K562 (cell line): ENCODE measurements around the gene CALM3. TPM values are rescaled to one million over a fixed set of nuclear protein-coding genes. Genes with fewer than 3 reads are reported as not detected.

Source experiments
- ATAC-seq: fragments of 200-7000 bp; cut with Tn5 transposase; 3 replicates; pipeline ENCODE4 v1.9.1; 2020; ENCODE audit warnings: moderate library complexity
- BruUV-seq: library from RNA; stranded (reverse); fragments of 400-500 nt; replicated peaks from 2 replicates; lab custom pipeline; 2021; lab: Mats Ljungman, UMichigan
- CTCF ChIA-PET: fragments of 300-600 bp; formaldehyde crosslinking; extraction: SDS; loops from one replicate; lab custom pipeline; 2021; ENCODE audit warnings: low intra/inter-chr PET ratio; lab: Yijun Ruan, JAX
- POLR2A ChIA-PET: fragments of 300-600, 350-650 bp; sonication (Branson Sonifier 250); formaldehyde crosslinking; extraction: SDS; loops from one replicate; lab custom pipeline; 2021; ENCODE audit warnings: antibody characterized with exemption, inconsistent platforms; lab: Yijun Ruan, JAX
- DNase-seq, 4 experiments: peaks; one replicate each; pipeline versions ENCODE4 v3.0.0 to v3.0.0-alpha.2; 2011 to 2018; ENCODE audit warnings: low spot score in 3 of 4, mixed read lengths in 3 of 4; ENCODE audit errors: extremely low read depth in 1 of 4
- FAIRE-seq: peaks from 2 replicates; lab custom pipeline; 2011; peaks lifted over from hg19 to GRCh38; lab: Jason Lieb, UNC
- H2AFZ ChIP-seq: 2 replicates; pipeline ENCODE4 v1.6.0; 2011; ENCODE audit warnings: low read depth, low read length, control low read depth, inconsistent platforms
- H3K27ac ChIP-seq: fragments of 200-600 bp; 3 replicates; pipeline ENCODE4 v1.8.0; 2011; ENCODE audit warnings: low read depth, mild to moderate bottlenecking, control low read depth, inconsistent platforms, low read length, moderate library complexity, mixed read lengths; ENCODE audit errors: extremely low read depth
- H3K27me3 ChIP-seq, 2 experiments: fragments of 300-600 bp in 1 of 2; 2 replicates in 1 of 2; 3 replicates in 1 of 2; pipeline versions ENCODE4 v1.6.0 to v1.8.0; 2011; ENCODE audit warnings: inconsistent platforms in 2 of 2, low read length in 2 of 2, mild to moderate bottlenecking in 1 of 2, mixed read lengths in 1 of 2, moderate library complexity in 1 of 2; ENCODE audit not compliant: control insufficient read depth in 2 of 2, insufficient read depth in 2 of 2
- H3K36me3 ChIP-seq: fragments of 300-600 bp; 3 replicates; pipeline ENCODE4 v1.8.0; 2011; ENCODE audit warnings: mild to moderate bottlenecking, low read length, inconsistent platforms; ENCODE audit not compliant: control insufficient read depth, insufficient read depth
- H3K4me1 ChIP-seq, 2 experiments: fragments of 200-600 bp in 1 of 2; replicated peaks in 1 of 2; 2 replicates in 1 of 2; 3 replicates in 1 of 2; pipeline versions ENCODE4 v1.5.1 to v1.8.0; 2011; ENCODE audit warnings: inconsistent platforms in 2 of 2, low read length in 2 of 2, mild to moderate bottlenecking in 1 of 2, mixed read lengths in 1 of 2, moderate library complexity in 1 of 2; ENCODE audit not compliant: control insufficient read depth in 2 of 2, insufficient read depth in 2 of 2
- H3K4me2 ChIP-seq: 2 replicates; pipeline ENCODE4 v1.6.1; 2011; ENCODE audit warnings: low read length, control low read depth, inconsistent platforms, mixed read lengths; ENCODE audit not compliant: insufficient read depth
- H3K4me3 ChIP-seq: fragments of 200-600 bp; sonication (generic), shearing (Covaris generic); 2 replicates; pipeline ENCODE4 v1.5.1; 2016; ENCODE audit warnings: control low read depth, inconsistent platforms
- H3K79me2 ChIP-seq: fragments of 200-600 bp; 3 replicates; pipeline ENCODE4 v1.8.0; 2011; ENCODE audit warnings: low read length, inconsistent platforms; ENCODE audit not compliant: control insufficient read depth, insufficient read depth
- H3K9ac ChIP-seq, 2 experiments: 2 replicates each; pipeline versions ENCODE4 v1.6.0 to v1.6.1; 2011; ENCODE audit warnings: low read depth in 2 of 2, low read length in 2 of 2, control low read depth in 1 of 2, inconsistent platforms in 1 of 2, mild to moderate bottlenecking in 1 of 2, mixed read lengths in 1 of 2; ENCODE audit not compliant: insufficient read depth in 1 of 2
- H3K9me1 ChIP-seq: one replicate; pipeline ENCODE4 v1.6.0; 2011; ENCODE audit warnings: inconsistent platforms, mild to moderate bottlenecking, low read length, moderate library complexity; ENCODE audit not compliant: control insufficient read depth, insufficient read depth
- H3K9me3 ChIP-seq: replicated peaks from 2 replicates; pipeline ENCODE4 v1.5.1; 2011; ENCODE audit warnings: low read depth, low read length, inconsistent platforms; ENCODE audit not compliant: control insufficient read depth, insufficient read depth
- H4K20me1 ChIP-seq: replicated peaks from 2 replicates; pipeline ENCODE4 v1.6.1; 2011; ENCODE audit warnings: low read length, inconsistent platforms, mixed read lengths; ENCODE audit not compliant: control insufficient read depth, insufficient read depth
- ASH1L ChIP-seq: fragments of 450-650 bp; IDR thresholded peaks from 2 replicates; pipeline ENCODE4 v1.6.1; 2018; ENCODE audit warnings: borderline replicate concordance, mild to moderate bottlenecking, low read depth; ENCODE audit not compliant: partially characterized antibody
- CEBPB ChIP-seq: fragments of 450-650 bp; IDR thresholded peaks from 2 replicates; pipeline ENCODE4 v1.6.1; 2016; ENCODE audit warnings: missing genetic modification characterization, missing compliant biosample characterization
- CTBP1 ChIP-seq: fragments of 450-650 bp; IDR thresholded peaks from 2 replicates; pipeline ENCODE4 v1.6.1; 2016; ENCODE audit warnings: borderline replicate concordance
- DIDO1 ChIP-seq: fragments of 450-650 bp; IDR thresholded peaks from 2 replicates; pipeline ENCODE4 v1.6.1; 2016; ENCODE audit warnings: low read depth, missing biosample characterization, missing genetic modification characterization
- FOSL1 ChIP-seq: fragments of 200-800 bp; sonication (Bioruptor generic); conservative IDR thresholded peaks from 2 replicates; pipeline ENCODE4 v1.6.1; 2016; ENCODE audit warnings: missing genetic modification characterization, missing compliant biosample characterization
- FOXA1 ChIP-seq: fragments of 450-650 bp; IDR thresholded peaks from 2 replicates; pipeline ENCODE4 v1.6.1; 2016; ENCODE audit warnings: mild to moderate bottlenecking, borderline replicate concordance
- GATAD2A ChIP-seq: fragments of 450-650 bp; IDR thresholded peaks from 2 replicates; pipeline ENCODE4 v1.6.1; 2017
- MYNN ChIP-seq, 2 experiments: sonication (generic); formaldehyde crosslinking in 1 of 2; IDR thresholded peaks; 2 replicates each; pipeline versions ENCODE4 v1.5.0 to v1.6.1; 2016 to 2020; ENCODE audit warnings: antibody characterized with exemption in 1 of 2, missing genetic modification reagents in 1 of 2
- NFIX ChIP-seq: fragments of 250-450 bp; sonication (Bioruptor Pico); IDR thresholded peaks from 2 replicates; pipeline ENCODE4 v1.4.0; 2020; ENCODE audit warnings: low read depth, mild to moderate bottlenecking, moderate library complexity
- RBM39 ChIP-seq: fragments of 200-400 bp; formaldehyde crosslinking; optimal IDR thresholded peaks from 2 replicates; pipeline ENCODE3; 2018; ENCODE audit warnings: low read depth, low read length
- RERE ChIP-seq: sonication (generic); formaldehyde crosslinking; IDR thresholded peaks from 2 replicates; pipeline ENCODE4 v1.8.0; 2023; ENCODE audit warnings: missing genetic modification reagents, mild to moderate bottlenecking, borderline replicate concordance
- ZNF561 ChIP-seq: fragments of 450-650 bp; formaldehyde crosslinking; conservative IDR thresholded peaks from 2 replicates; pipeline ENCODE4 v1.4.0; 2020; ENCODE audit warnings: mild to moderate bottlenecking, moderate library complexity
- ZNF57 ChIP-seq: fragments of 450-650 bp; formaldehyde crosslinking; IDR thresholded peaks from 2 replicates; pipeline ENCODE4 v1.4.0; 2020; ENCODE audit warnings: mild to moderate bottlenecking, moderate library complexity
- ZNF583 ChIP-seq: fragments of 250-450 bp; sonication (Bioruptor Pico); IDR thresholded peaks from 2 replicates; pipeline ENCODE4 v1.4.0; 2020
- ZNF644 ChIP-seq: fragments of 200-800 bp; sonication (Bioruptor generic); IDR thresholded peaks from 2 replicates; pipeline ENCODE4 v1.6.1; 2016; ENCODE audit warnings: low read depth, missing genetic modification characterization, missing compliant biosample characterization
- ZNF695 ChIP-seq: fragments of 450-650 bp; formaldehyde crosslinking; IDR thresholded peaks from 2 replicates; pipeline ENCODE4 v1.4.0; 2020; ENCODE audit warnings: mild to moderate bottlenecking, moderate library complexity
- ZNF707 ChIP-seq: fragments of 250-450 bp; sonication (Bioruptor Pico); conservative IDR thresholded peaks from 2 replicates; pipeline ENCODE4 v1.8.0; 2022; ENCODE audit warnings: inconsistent platforms, mild to moderate bottlenecking, moderate library complexity
- ZZZ3 ChIP-seq: fragments of 450-650 bp; IDR thresholded peaks from 2 replicates; pipeline ENCODE4 v1.6.1; 2016; ENCODE audit warnings: antibody characterized with exemption, mild to moderate bottlenecking, moderate library complexity
- WGBS: fragments of 100-300 bp; shearing (Covaris generic); methylation state at CpG from one replicate; pipeline ENCODE4 v1.1.6; 2016; ENCODE audit warnings: low coverage, mixed read lengths; ENCODE audit not compliant: insufficient coverage; ENCODE audit errors: missing lambda C conversion rate; 5-methylcytosine and 5-hydroxymethylcytosine counted together
- in situ Hi-C: fragments of 300-500 bp; cut with MboI; formaldehyde crosslinking; loops from 4 replicates; pipeline ENCODE4 v1.15.0; 2018; ENCODE audit warnings: inconsistent platforms, mixed read lengths
- intact Hi-C: fragments of 100-400 bp; cut with micrococcal nuclease; formaldehyde crosslinking; loops from 2 replicates; pipeline ENCODE4 v1.14.2; 2022
- polyA plus RNA-seq, 8 experiments: library from polyadenylated mRNA; depleted of rRNA in 4 of 8; stranded (reverse) in 5 of 8; unstranded in 3 of 8; fragments of >200 nt; fragmentation: Nextera tagmentation in 2 of 8; fragmentation: Illumina TruSeq in 1 of 8; extraction: Ambion mirVana in 2 of 8; extraction: Trizol in 1 of 8; gene quantifications; 2 replicates each; pipeline versions ENCODE4 v1.2.1 to v1.2.3, GENCODE V29; 2011 to 2014; ENCODE audit warnings: inconsistent platforms in 1 of 8, missing spikeins in 1 of 8
- total RNA-seq, 7 experiments: library from RNA; depleted of rRNA in 6 of 7; stranded (reverse); fragments of >200 nt in 6 of 7; fragmentation: Illumina TruSeq in 2 of 7; extraction: Trizol in 2 of 7; gene quantifications; 2 replicates each; pipeline versions ENCODE4 v1.2.1 to v1.2.3, GENCODE V29; 2011 to 2021; ENCODE audit warnings: low replicate concordance in 1 of 7

Gene CALM3
- total and polyA plus RNA-seq, 9 of the 15 experiments (the other 6 are each of a cell fraction or from before 2014, with no cell fraction given), result 34.6 to 350 (median 156) TPM

GRCh38 chr19:46555628-46556280, 45.4 kb upstream of the CALM3 start:
- in situ Hi-C loops, result no loop called here
- POLR2A ChIA-PET, result no interaction called here
- CTCF ChIA-PET, result interaction anchor here (0.6 to 0.7 kb wide), 3 partner anchors 18 to 65 kb away, joined by 3 read pairs; no protein-coding TSS in a partner anchor
- TF ChIP-seq ASH1L (no peak), ZNF583 (CRISPR knock-in tag) (no peak), RERE (no peak), MYNN (IDR thresholded peaks at IDR 0.05) (no peak), MYNN (CRISPR knock-in tag; IDR thresholded peaks at IDR 0.05) (no peak), ZZZ3 (no peak), ZNF644 (tag) (no peak), ZNF707 (no peak), NFIX (CRISPR knock-in tag) (no peak), CEBPB (tag) (no peak), RBM39 (no peak), FOSL1 (tag) (no peak), CTBP1 (no peak), ZNF561 (CRISPR knock-in tag) (no peak), ZNF57 (CRISPR knock-in tag) (no peak), ZNF695 (no peak), DIDO1 (no peak), GATAD2A (no peak), FOXA1 (no peak)

More at GRCh38 chr19:46555628-46556280, 45.4 kb upstream of the CALM3 start:
- no peaks in the 10 kb centered on the region for H3K9me1 ChIP-seq
- no peaks in the 10 kb centered on the region for H3K79me2 ChIP-seq
- H4K20me1 ChIP-seq, result no peaks in the 10 kb centered on the region
- ATAC-seq (no peak), DNase-seq (no peak), FAIRE-seq (no peak)
- H3K4me2 ChIP-seq, result no peak overlapping the region
- no peaks in the 10 kb centered on the region for H3K36me3 ChIP-seq
- peaks cover 0 to 4% of the 10 kb centered on the region in 2 experiments; a peak in 1 of 5 replicates for H3K27me3 ChIP-seq
- H3K9ac ChIP-seq, result no peak overlapping the region
- WGBS, result 0% methylated on average over 2 of the region's 2 CpGs
- H3K27ac ChIP-seq, result no peak overlapping the region
- H3K9me3 ChIP-seq, result no peaks in the 10 kb centered on the region; the same call in 1 of the 2 replicates
- no peak overlapping the region for H3K4me3 ChIP-seq
- no TSS peak for BruUV-seq
- no peak overlapping the region for H2AFZ ChIP-seq
- intact Hi-C loops, result no loop called here
- no peaks in the 10 kb centered on the region for H3K4me1 ChIP-seq
